Measurements from ENCODE around the gene TXNRD1.

The TXNRD1 gene

DNA sequence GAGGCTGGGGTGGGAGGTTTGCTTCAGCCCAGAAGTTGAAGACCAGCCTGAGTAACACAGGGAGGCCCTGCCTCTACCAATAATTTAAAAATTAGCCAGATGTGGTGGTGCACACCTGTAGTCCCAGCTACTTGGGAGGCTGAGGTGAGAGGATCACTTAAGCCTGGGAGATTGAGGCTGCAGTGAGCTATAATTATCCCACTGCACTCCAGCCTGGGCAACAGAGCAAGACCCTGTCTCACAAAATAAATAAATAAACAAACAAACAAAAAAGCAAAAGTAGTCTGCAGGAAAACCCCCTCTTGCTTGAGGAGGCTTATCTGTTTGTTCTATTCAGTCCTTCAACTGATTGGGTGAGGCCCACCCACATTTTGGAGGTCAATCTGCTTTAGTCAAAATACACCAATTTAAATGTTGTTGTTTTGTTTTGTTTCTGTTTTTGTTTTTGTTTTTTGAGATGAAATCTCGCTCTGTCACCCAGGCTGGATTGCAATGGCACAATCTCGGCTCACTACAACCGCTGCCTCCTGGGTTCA, 24.9 kb upstream of the TXNRD1 start:
- Histone ChIP-seq H3K27me3 (ENCODE audit: control insufficient read depth, low read length) (peaks cover under 1% of the 10 kb centered on the region; the same call in 1 of the 2 replicates), H3K27ac (ENCODE audit: low read depth, low read length) (no peak overlapping the region), H3K4me3 (ENCODE audit: low read length) (no peak overlapping the region), H3K9me2 (replicated peaks; ENCODE audit: control insufficient read depth, low read length) (no peaks in the 10 kb centered on the region), H3K4me1 (ENCODE audit: control insufficient read depth, low read length) (no peaks in the 10 kb centered on the region), H3K4me2 (ENCODE audit: low read length) (no peak overlapping the region), H3K9me3 (ENCODE audit: control insufficient read depth, insufficient read depth, low read length) (no peaks in the 10 kb centered on the region), H3F3A (ENCODE audit: control insufficient read depth, insufficient read depth) (no peaks in the 10 kb centered on the region), H3K36me3 (ENCODE audit: control insufficient read depth, low read length) (no peaks in the 10 kb centered on the region), H3K79me2 (ENCODE audit: control insufficient read depth, low read length) (no peaks in the 10 kb centered on the region), H4K20me1 (ENCODE audit: control insufficient read depth, insufficient read depth, low read depth, low read length) (no peaks in the 10 kb centered on the region)
- TF ChIP-seq EZH2phosphoT487 (IDR thresholded peaks at IDR 0.05; ENCODE audit: borderline replicate concordance, low read length) = no peak

DNA sequence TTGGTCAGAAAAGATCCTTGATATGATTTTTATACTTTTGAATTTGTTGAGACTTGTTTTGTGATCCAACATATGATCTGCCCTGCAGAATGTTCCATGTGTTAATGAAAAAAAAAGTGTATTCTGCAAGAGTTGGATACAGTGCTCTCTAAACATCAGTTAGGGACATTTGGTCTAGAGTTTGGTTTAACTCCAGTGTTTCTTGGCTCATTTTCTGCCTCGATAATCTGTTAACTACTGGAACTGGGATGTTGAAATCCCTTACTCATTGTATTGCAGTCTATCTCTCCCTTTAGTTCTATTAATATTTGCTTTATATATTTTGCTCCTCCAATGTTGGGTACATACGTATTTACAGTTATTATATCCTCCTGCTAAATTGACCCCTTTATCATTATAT, 18.3 kb upstream of the TXNRD1 start:
- Histone ChIP-seq H3K36me3 (ENCODE audit: control insufficient read depth, low read length) (no peaks in the 10 kb centered on the region), H4K20me1 (ENCODE audit: control insufficient read depth, insufficient read depth, low read depth, low read length) (no peaks in the 10 kb centered on the region), H3F3A (ENCODE audit: control insufficient read depth, insufficient read depth) (no peaks in the 10 kb centered on the region), H3K4me3 (ENCODE audit: low read length) (no peak overlapping the region), H3K4me2 (ENCODE audit: low read length) (no peak overlapping the region), H3K9me3 (ENCODE audit: control insufficient read depth, insufficient read depth, low read length) (peaks cover 5% of the 10 kb centered on the region), H3K79me2 (ENCODE audit: control insufficient read depth, low read length) (no peaks in the 10 kb centered on the region), H3K27ac (ENCODE audit: low read depth, low read length) (no peak overlapping the region), H3K9me2 (replicated peaks; ENCODE audit: control insufficient read depth, low read length) (no peaks in the 10 kb centered on the region), H3K4me1 (ENCODE audit: control insufficient read depth, low read length) (no peaks in the 10 kb centered on the region), H3K27me3 (ENCODE audit: control insufficient read depth, low read length) (peaks cover 13% of the 10 kb centered on the region)
- TF ChIP-seq EZH2phosphoT487 (IDR thresholded peaks at IDR 0.05; ENCODE audit: borderline replicate concordance, low read length) = no peak
- TF ChIP-seq, protein P1, sequence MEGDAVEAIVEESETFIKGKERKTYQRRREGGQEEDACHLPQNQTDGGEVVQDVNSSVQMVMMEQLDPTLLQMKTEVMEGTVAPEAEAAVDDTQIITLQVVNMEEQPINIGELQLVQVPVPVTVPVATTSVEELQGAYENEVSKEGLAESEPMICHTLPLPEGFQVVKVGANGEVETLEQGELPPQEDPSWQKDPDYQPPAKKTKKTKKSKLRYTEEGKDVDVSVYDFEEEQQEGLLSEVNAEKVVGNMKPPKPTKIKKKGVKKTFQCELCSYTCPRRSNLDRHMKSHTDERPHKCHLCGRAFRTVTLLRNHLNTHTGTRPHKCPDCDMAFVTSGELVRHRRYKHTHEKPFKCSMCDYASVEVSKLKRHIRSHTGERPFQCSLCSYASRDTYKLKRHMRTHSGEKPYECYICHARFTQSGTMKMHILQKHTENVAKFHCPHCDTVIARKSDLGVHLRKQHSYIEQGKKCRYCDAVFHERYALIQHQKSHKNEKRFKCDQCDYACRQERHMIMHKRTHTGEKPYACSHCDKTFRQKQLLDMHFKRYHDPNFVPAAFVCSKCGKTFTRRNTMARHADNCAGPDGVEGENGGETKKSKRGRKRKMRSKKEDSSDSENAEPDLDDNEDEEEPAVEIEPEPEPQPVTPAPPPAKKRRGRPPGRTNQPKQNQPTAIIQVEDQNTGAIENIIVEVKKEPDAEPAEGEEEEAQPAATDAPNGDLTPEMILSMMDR (IDR thresholded peaks at IDR 0.05; ENCODE audit: low read depth, low read length, poor library complexity, severe bottlenecking) = no peak

DNA sequence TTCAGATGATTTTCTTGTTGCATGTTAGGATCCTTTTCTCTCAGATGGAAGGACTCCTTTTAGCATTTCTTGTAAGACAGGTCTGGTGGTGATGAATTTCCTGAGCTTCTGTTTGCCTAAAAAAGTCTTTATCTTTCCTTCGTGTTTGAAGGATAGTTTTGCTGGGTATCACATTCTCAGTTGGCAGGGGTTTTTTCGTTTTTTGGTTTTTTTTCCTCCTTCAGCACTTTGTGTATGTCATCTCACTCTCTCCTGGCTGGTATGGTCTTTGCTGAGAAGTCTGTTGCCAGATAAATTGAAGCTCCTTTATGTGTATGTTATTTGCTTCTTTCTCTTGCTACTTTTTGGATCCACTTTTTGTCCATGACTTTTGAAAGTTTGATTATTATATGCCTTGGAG, 15.6 kb upstream of the TXNRD1 start:
- H3F3A ChIP-seq (ENCODE audit: control insufficient read depth, insufficient read depth) = no peaks in the 10 kb centered on the region
- no peak overlapping the region for H3K27ac ChIP-seq (ENCODE audit: low read depth, low read length)
- no peak for TF ChIP-seq EZH2phosphoT487 (IDR thresholded peaks at IDR 0.05; ENCODE audit: borderline replicate concordance, low read length)
- TF ChIP-seq, protein P1 (IDR thresholded peaks at IDR 0.05; ENCODE audit: low read depth, low read length, poor library complexity, severe bottlenecking) = no peak

DNA sequence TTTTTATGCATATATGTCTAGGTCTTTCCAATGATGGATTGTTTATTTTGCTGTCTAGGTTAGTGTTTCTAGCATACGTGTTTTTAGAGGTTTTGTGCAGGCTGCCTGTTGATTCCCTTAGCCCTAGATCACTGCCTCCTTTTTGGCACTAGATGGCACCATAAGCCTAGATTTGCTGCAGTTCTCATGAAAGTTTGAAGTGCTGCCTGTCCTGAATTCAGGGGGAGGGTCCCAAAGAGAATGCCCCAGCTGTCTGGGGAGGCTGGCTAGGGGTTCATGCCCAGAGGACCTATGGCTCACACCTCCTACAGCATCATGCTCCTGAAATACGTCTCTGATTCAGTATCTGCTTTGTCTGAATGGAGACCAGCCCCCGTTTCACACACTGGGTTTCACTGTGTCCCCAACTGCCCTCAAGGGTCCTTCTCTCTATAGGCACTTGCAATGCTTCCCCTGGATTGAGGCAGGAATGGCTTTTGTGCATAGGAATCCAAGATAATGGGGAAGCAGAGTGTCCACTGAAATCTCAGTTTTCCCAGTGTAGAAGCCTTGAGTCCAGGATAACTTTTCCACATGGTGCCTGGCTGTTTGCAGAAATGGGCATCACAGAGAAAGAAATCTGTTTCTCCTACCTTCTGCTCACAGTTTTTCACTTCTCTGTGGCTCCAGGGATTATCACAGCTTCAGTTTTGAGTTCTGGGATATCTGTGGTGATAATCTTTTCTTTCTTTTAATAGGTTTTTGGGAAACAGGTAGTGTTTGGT, 14.2 kb upstream of the TXNRD1 start:
- no peaks in the 10 kb centered on the region for H4K20me1 ChIP-seq (ENCODE audit: control insufficient read depth, insufficient read depth, low read depth, low read length)
- H3K4me1 ChIP-seq (ENCODE audit: control insufficient read depth, low read length) = no peaks in the 10 kb centered on the region
- no peak for TF ChIP-seq EZH2phosphoT487 (IDR thresholded peaks at IDR 0.05; ENCODE audit: borderline replicate concordance, low read length)
- TF ChIP-seq, protein P1 (IDR thresholded peaks at IDR 0.05; ENCODE audit: low read depth, low read length, poor library complexity, severe bottlenecking) = peak; percentile 87
- H3F3A ChIP-seq (ENCODE audit: control insufficient read depth, insufficient read depth) = no peaks in the 10 kb centered on the region
- no peak overlapping the region for H3K4me3 ChIP-seq (ENCODE audit: low read length)
- peaks cover 5% of the 10 kb centered on the region; the same call in 1 of the 2 replicates for H3K27me3 ChIP-seq (ENCODE audit: control insufficient read depth, low read length)
- H3K36me3 ChIP-seq (ENCODE audit: control insufficient read depth, low read length) = no peaks in the 10 kb centered on the region
- H3K79me2 ChIP-seq (ENCODE audit: control insufficient read depth, low read length) = no peaks in the 10 kb centered on the region
- no peak overlapping the region for H3K27ac ChIP-seq (ENCODE audit: low read depth, low read length)
- H3K4me2 ChIP-seq (ENCODE audit: low read length) = no peak overlapping the region
- H3K9me2 ChIP-seq (replicated peaks; ENCODE audit: control insufficient read depth, low read length) = no peaks in the 10 kb centered on the region
- peaks cover 5% of the 10 kb centered on the region for H3K9me3 ChIP-seq (ENCODE audit: control insufficient read depth, insufficient read depth, low read length)

More for the DNA sequence above, 15.6 kb upstream of the TXNRD1 start:
- Histone ChIP-seq H3K9me3 (ENCODE audit: control insufficient read depth, insufficient read depth, low read length) (peaks cover 5% of the 10 kb centered on the region), H3K4me2 (ENCODE audit: low read length) (no peak overlapping the region), H4K20me1 (ENCODE audit: control insufficient read depth, insufficient read depth, low read depth, low read length) (no peaks in the 10 kb centered on the region), H3K36me3 (ENCODE audit: control insufficient read depth, low read length) (no peaks in the 10 kb centered on the region), H3K27me3 (ENCODE audit: control insufficient read depth, low read length) (peaks cover 13% of the 10 kb centered on the region), H3K79me2 (ENCODE audit: control insufficient read depth, low read length) (no peaks in the 10 kb centered on the region), H3K4me3 (ENCODE audit: low read length) (no peak overlapping the region), H3K4me1 (ENCODE audit: control insufficient read depth, low read length) (no peaks in the 10 kb centered on the region), H3K9me2 (replicated peaks; ENCODE audit: control insufficient read depth, low read length) (no peaks in the 10 kb centered on the region)

Measured in DOHH2 (cell line).